ENCODE data around the gene RNGTT. TPM values are rescaled to one million over a fixed set of nuclear protein-coding genes. Genes with fewer than 3 reads are reported as not detected.

RNGTT gene
- total and polyA plus RNA-seq, 2 experiments from 2014 or later, result 9.2 to 21.5 TPM

- Histone ChIP-seq H4K20me1 (ENCODE audit: insufficient read depth) (no peaks in the 10 kb centered on the region), H3K79me2 (ENCODE audit: insufficient read depth) (no peaks in the 10 kb centered on the region), H3K9me3 (ENCODE audit: low read depth) (no peaks in the 10 kb centered on the region), H3K27me3 (replicated peaks; ENCODE audit: insufficient read depth) (no peaks in the 10 kb centered on the region), H3K9ac (no peak overlapping the region), H3K4me1 (ENCODE audit: insufficient read depth) (no peaks in the 10 kb centered on the region), H3K9me2 (ENCODE audit: insufficient read depth) (no peaks in the 10 kb centered on the region), H3K4me2 (ENCODE audit: unreplicated experiment) (no peak overlapping the region), H3K4me3 (no peak overlapping the region), H2AFZ (no peak overlapping the region), H3K36me3 (ENCODE audit: low read depth) (no peaks in the 10 kb centered on the region), H3F3A (ENCODE audit: insufficient read depth) (no peaks in the 10 kb centered on the region), H3K27ac (no peak overlapping the region)
- TF ChIP-seq EZH2 (IDR thresholded peaks at IDR 0.05; ENCODE audit: insufficient read depth, poor library complexity, severe bottlenecking), result no peak
- no peak for TF ChIP-seq EZH2phosphoT487 (IDR thresholded peaks at IDR 0.05; ENCODE audit: insufficient read depth, low read depth)
- DNase-seq, result no peak
- WGBS, 2 experiments (ENCODE audit: low coverage in 1 of 2, low lambda C conversion rate in 2 of 2, missing lambda C conversion rate in 2 of 2), result 95 to 98% methylated on average over 2 of the region's 2 CpGs
- in situ Hi-C loops (cut with MboI), result no loop called here
Measured at GRCh38 chr6:88899569-88900316, 63.7 kb downstream of the RNGTT start.

GRCh38 chr6:88895911-88896310, 67.5 kb downstream of the RNGTT start:
- 98 to 100% methylated on average over 2 of the region's 2 CpGs for WGBS, 2 experiments (ENCODE audit: low coverage in 1 of 2, low lambda C conversion rate in 2 of 2, missing lambda C conversion rate in 2 of 2)
- TF ChIP-seq EZH2phosphoT487 (IDR thresholded peaks at IDR 0.05; ENCODE audit: insufficient read depth, low read depth), result no peak
- no peak for TF ChIP-seq EZH2 (IDR thresholded peaks at IDR 0.05; ENCODE audit: insufficient read depth, poor library complexity, severe bottlenecking)

GRCh38 chr6:88890860-88891845, 72.3 kb downstream of the RNGTT start:
- Histone ChIP-seq H3K4me1 (ENCODE audit: insufficient read depth) (peaks cover 13% of the 10 kb centered on the region), H3K36me3 (ENCODE audit: low read depth) (peaks cover 8% of the 10 kb centered on the region; the same call in 1 of the 2 replicates), H3K9me3 (ENCODE audit: low read depth) (no peaks in the 10 kb centered on the region), H3K27ac (no peak overlapping the region), H4K20me1 (ENCODE audit: insufficient read depth) (no peaks in the 10 kb centered on the region; the same call in 1 of the 2 replicates), H3K27me3 (replicated peaks; ENCODE audit: insufficient read depth) (no peaks in the 10 kb centered on the region), H2AFZ (no peak overlapping the region), H3K4me2 (ENCODE audit: unreplicated experiment) (no peak overlapping the region), H3K4me3 (no peak overlapping the region), H3F3A (ENCODE audit: insufficient read depth) (no peaks in the 10 kb centered on the region), H3K79me2 (ENCODE audit: insufficient read depth) (no peaks in the 10 kb centered on the region), H3K9me2 (ENCODE audit: insufficient read depth) (no peaks in the 10 kb centered on the region), H3K9ac (no peak overlapping the region)
- WGBS, 2 experiments (ENCODE audit: low coverage in 1 of 2, low lambda C conversion rate in 2 of 2, missing lambda C conversion rate in 2 of 2), result 58 to 60% methylated on average over 5 of the region's 5 CpGs
- peak; percentile 15 for DNase-seq
- in situ Hi-C loops (cut with MboI), result no loop called here
- no peak for TF ChIP-seq EZH2phosphoT487 (IDR thresholded peaks at IDR 0.05; ENCODE audit: insufficient read depth, low read depth)

More at GRCh38 chr6:88895911-88896310, 67.5 kb downstream of the RNGTT start:
- Histone ChIP-seq H3K27ac (no peak overlapping the region), H4K20me1 (ENCODE audit: insufficient read depth) (no peaks in the 10 kb centered on the region), H3F3A (ENCODE audit: insufficient read depth) (no peaks in the 10 kb centered on the region), H3K79me2 (ENCODE audit: insufficient read depth) (no peaks in the 10 kb centered on the region), H3K4me1 (ENCODE audit: insufficient read depth) (peaks cover 5% of the 10 kb centered on the region; the same call in 1 of the 2 replicates), H3K36me3 (ENCODE audit: low read depth) (no peaks in the 10 kb centered on the region), H3K9me2 (ENCODE audit: insufficient read depth) (no peaks in the 10 kb centered on the region), H3K9me3 (ENCODE audit: low read depth) (no peaks in the 10 kb centered on the region), H2AFZ (no peak overlapping the region), H3K4me3 (no peak overlapping the region), H3K4me2 (ENCODE audit: unreplicated experiment) (no peak overlapping the region), H3K27me3 (replicated peaks; ENCODE audit: insufficient read depth) (no peaks in the 10 kb centered on the region), H3K9ac (no peak overlapping the region)
- in situ Hi-C loops (cut with MboI), result no loop called here
- no peak for DNase-seq

- no peaks in the 10 kb centered on the region; the same call in 1 of the 2 replicates for H4K20me1 ChIP-seq (ENCODE audit: insufficient read depth)
- no peak for TF ChIP-seq EZH2 (IDR thresholded peaks at IDR 0.05; ENCODE audit: insufficient read depth, poor library complexity, severe bottlenecking)
- TF ChIP-seq EZH2phosphoT487 (IDR thresholded peaks at IDR 0.05; ENCODE audit: insufficient read depth, low read depth), result no peak
- no peak overlapping the region for H2AFZ ChIP-seq
- H3K4me3 ChIP-seq, result no peak overlapping the region
- no peak overlapping the region for H3K4me2 ChIP-seq (ENCODE audit: unreplicated experiment)
- H3K4me1 ChIP-seq (ENCODE audit: insufficient read depth), result peaks cover 13% of the 10 kb centered on the region
- peaks cover 8% of the 10 kb centered on the region; the same call in 1 of the 2 replicates for H3K36me3 ChIP-seq (ENCODE audit: low read depth)
- H3K9me2 ChIP-seq (ENCODE audit: insufficient read depth), result no peaks in the 10 kb centered on the region
- H3K9me3 ChIP-seq (ENCODE audit: low read depth), result no peaks in the 10 kb centered on the region
- 22 to 26% methylated on average over 3 of the region's 3 CpGs for WGBS, 2 experiments (ENCODE audit: low coverage in 1 of 2, low lambda C conversion rate in 2 of 2, missing lambda C conversion rate in 2 of 2)
- H3F3A ChIP-seq (ENCODE audit: insufficient read depth), result no peaks in the 10 kb centered on the region
- no peak overlapping the region for H3K27ac ChIP-seq
- H3K27me3 ChIP-seq (replicated peaks; ENCODE audit: insufficient read depth), result no peaks in the 10 kb centered on the region
- in situ Hi-C loops (cut with MboI), result no loop called here
- no peak overlapping the region for H3K9ac ChIP-seq
- H3K79me2 ChIP-seq (ENCODE audit: insufficient read depth), result no peaks in the 10 kb centered on the region
- peak; percentile 12 for DNase-seq
Measured at GRCh38 chr6:88890394-88890793, 73.0 kb downstream of the RNGTT start.
